GM19324 (cell line): Measurements from ENCODE around the gene SDK2.
"Not testable (repeated sequence)": the region's sequence is repeated elsewhere in the genome, so short reads cannot be mapped to it uniquely, and the experiment has no call there.

Source experiments
- ATAC-seq: cut with Tn5 transposase; IDR thresholded peaks from one replicate; pipeline ENCODE4 v1.9.1; 2021; ENCODE audit warnings: mild to moderate bottlenecking, moderate library complexity; ENCODE audit not compliant: unreplicated experiment, low FRiP score

Gene SDK2

GRCh38 chr17:73318427-73318813 lies 325.8 kb downstream of the SDK2 start:
- no peak for ATAC-seq

GRCh38 chr17:73317513-73318426 lies 326.5 kb downstream of the SDK2 start:
- ATAC-seq = no peak

GRCh38 chr17:73316919-73317505 lies 327.2 kb downstream of the SDK2 start:
- peak; percentile 64 for ATAC-seq

GRCh38 chr17:73315471-73315870 lies 328.8 kb downstream of the SDK2 start:
- ATAC-seq = no peak

- no peak for ATAC-seq
Measured at GRCh38 chr17:73313526-73314127, 330.6 kb downstream of the SDK2 start.

- ATAC-seq = not testable (repeated sequence)
Measured at GRCh38 chr17:73312887-73313286, 331.4 kb downstream of the SDK2 start.

GRCh38 chr17:73311781-73312641 lies 332.2 kb downstream of the SDK2 start, which contains the start of gene CDC42EP4:
Gene CDC42EP4, minus strand, starts transcription at chr17:73312001. Its CDS starts 25,501 bp downstream, at chr17:73286500.
- peak; percentile 91 for ATAC-seq

GRCh38 chr17:73311428-73311780 lies 332.8 kb downstream of the SDK2 start:
- ATAC-seq = peak; percentile 18

- no peak for ATAC-seq
Measured at GRCh38 chr17:73309727-73310596, 334.3 kb downstream of the SDK2 start.

- not testable (repeated sequence) for ATAC-seq
Measured at GRCh38 chr17:73308959-73309358, 335.3 kb downstream of the SDK2 start.

GRCh38 chr17:73308017-73308823 lies 336.0 kb downstream of the SDK2 start:
- ATAC-seq = no peak

GRCh38 chr17:73307130-73307529 lies 337.1 kb downstream of the SDK2 start:
- no peak for ATAC-seq

GRCh38 chr17:73305845-73306836 lies 338.1 kb downstream of the SDK2 start:
- no peak for ATAC-seq

- no peak for ATAC-seq
Measured at GRCh38 chr17:73304971-73305812, 339.1 kb downstream of the SDK2 start.

- no peak for ATAC-seq
Measured at GRCh38 chr17:73304438-73304837, 339.8 kb downstream of the SDK2 start.

GRCh38 chr17:73302189-73302588 lies 342.1 kb downstream of the SDK2 start:
- no peak for ATAC-seq

GRCh38 chr17:73301369-73301768 lies 342.9 kb downstream of the SDK2 start:
- ATAC-seq = no peak
